Measurements from ENCODE around the gene ZFTA.

DNA sequence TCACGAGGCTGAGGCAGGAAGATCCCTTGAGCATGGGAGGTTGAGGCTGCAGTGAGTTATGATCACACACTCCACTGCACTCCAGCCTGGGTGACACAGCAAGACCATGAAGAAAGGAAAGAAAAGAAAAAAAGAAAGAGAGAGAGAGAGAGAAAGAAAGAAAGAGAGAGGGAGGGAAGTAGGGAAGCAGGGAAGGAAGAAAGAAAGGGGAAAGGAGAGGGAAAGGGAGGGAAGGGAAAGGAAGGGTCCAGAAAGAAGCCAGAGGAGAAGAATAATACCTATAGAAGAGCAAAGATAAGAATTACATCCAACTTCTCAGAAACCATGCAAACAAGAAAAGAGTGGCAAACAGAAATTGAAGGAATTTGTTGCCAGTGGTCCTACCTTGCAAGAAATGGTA lies 17.2 kb upstream of the ZFTA start:
- no peak for TF ChIP-seq POLR2A (IDR thresholded peaks at IDR 0.05; ENCODE audit: low read depth, low read length)
- no peak for TF ChIP-seq POU2F2 (IDR thresholded peaks at IDR 0.05; ENCODE audit: low read depth, low read length)
- no peak for TF ChIP-seq POLR2AphosphoS5 (IDR thresholded peaks at IDR 0.05; ENCODE audit: low read depth, low read length)
- no peak for TF ChIP-seq TAF1 (IDR thresholded peaks at IDR 0.05; ENCODE audit: low read depth, low read length)
- no peak for TF ChIP-seq PAX5 (IDR thresholded peaks at IDR 0.05; ENCODE audit: insufficient read depth, low read length, severe bottlenecking)

Data from GM12891 (cell line).